AG09309 (cell line): ENCODE results near the gene OR8S1.
"Not testable (repeated sequence)": the region's sequence is repeated elsewhere in the genome, so short reads cannot be mapped to it uniquely, and the experiment has no call there.

ENCODE experiments used
- DNase-seq: peaks from one replicate; pipeline ENCODE4 v3.0.0-alpha.2; 2010; ENCODE audit warnings: low read depth
- H3K4me3 ChIP-seq: 2 replicates; pipeline ENCODE4 v1.5.1; 2011; ENCODE audit warnings: mild to moderate bottlenecking, low read depth, low read length, moderate library complexity; ENCODE audit not compliant: control insufficient read depth
- TF ChIP-seq, protein P1 (sequence below): IDR thresholded peaks from 2 replicates; pipeline ENCODE4 v1.5.1; 2011; ENCODE audit warnings: mild to moderate bottlenecking, low read depth, low read length, inconsistent platforms; ENCODE audit not compliant: insufficient read depth, control insufficient read depth; ENCODE audit errors: missing control alignments

The OR8S1 gene, protein sequence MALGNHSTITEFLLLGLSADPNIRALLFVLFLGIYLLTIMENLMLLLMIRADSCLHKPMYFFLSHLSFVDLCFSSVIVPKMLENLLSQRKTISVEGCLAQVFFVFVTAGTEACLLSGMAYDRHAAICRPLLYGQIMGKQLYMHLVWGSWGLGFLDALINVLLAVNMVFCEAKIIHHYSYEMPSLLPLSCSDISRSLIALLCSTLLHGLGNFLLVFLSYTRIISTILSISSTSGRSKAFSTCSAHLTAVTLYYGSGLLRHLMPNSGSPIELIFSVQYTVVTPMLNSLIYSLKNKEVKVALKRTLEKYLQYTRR

DNA sequence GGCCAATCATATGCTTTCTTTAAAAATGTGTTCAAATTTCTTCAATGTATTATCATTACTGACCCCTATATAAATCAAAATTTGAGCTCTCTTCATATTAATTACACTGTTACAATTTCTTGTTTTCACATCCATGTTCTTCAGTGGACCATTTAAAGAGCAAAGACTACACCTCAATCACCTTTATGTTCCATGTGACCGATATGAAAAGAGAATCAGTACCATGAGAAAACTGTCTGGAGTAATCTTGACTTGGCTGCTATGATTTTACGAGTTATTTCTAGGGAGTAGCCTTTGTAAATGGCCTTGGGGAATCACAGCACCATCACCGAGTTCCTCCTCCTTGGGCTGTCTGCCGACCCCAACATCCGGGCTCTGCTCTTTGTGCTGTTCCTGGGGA lies at the start of gene OR8S1:
TSS of gene OR8S1 (plus strand) at position 301 of the 400 bp plus-strand sequence. CDS start at position 301, 0 bp downstream.
- TF ChIP-seq, protein P1, sequence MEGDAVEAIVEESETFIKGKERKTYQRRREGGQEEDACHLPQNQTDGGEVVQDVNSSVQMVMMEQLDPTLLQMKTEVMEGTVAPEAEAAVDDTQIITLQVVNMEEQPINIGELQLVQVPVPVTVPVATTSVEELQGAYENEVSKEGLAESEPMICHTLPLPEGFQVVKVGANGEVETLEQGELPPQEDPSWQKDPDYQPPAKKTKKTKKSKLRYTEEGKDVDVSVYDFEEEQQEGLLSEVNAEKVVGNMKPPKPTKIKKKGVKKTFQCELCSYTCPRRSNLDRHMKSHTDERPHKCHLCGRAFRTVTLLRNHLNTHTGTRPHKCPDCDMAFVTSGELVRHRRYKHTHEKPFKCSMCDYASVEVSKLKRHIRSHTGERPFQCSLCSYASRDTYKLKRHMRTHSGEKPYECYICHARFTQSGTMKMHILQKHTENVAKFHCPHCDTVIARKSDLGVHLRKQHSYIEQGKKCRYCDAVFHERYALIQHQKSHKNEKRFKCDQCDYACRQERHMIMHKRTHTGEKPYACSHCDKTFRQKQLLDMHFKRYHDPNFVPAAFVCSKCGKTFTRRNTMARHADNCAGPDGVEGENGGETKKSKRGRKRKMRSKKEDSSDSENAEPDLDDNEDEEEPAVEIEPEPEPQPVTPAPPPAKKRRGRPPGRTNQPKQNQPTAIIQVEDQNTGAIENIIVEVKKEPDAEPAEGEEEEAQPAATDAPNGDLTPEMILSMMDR, result no peak
- no peak within 1 kb of the TSS for H3K4me3 ChIP-seq
- DNase-seq, result no peak

DNA sequence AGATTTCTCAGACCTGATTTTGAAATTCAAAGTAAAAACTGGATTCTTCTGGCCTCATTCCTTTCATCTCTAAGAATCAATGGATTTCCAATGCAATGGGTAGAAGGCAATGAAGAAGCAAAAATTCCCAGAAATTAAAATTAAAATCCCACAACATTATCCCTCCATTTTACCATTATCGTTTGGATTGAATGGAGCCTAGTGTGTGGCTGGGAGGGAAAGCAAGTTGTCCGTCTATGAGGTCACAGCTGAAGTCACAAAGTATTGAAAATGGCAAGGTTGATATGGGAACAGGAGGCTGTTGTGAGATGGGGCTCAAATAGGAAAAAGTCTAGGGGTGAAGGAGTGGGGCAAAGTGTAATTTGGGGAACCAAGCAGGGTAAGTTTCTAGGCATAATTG lies 43.2 kb upstream of the OR8S1 start, which contains the start of gene C12orf54:
TSS of gene C12orf54 (plus strand) at position 301 of the 400 bp plus-strand sequence. CDS start 799 bp downstream, outside the sequence.
- no peak for DNase-seq
- TF ChIP-seq, protein P1, result no peak
- no peak within 1 kb of the TSS for H3K4me3 ChIP-seq

DNA sequence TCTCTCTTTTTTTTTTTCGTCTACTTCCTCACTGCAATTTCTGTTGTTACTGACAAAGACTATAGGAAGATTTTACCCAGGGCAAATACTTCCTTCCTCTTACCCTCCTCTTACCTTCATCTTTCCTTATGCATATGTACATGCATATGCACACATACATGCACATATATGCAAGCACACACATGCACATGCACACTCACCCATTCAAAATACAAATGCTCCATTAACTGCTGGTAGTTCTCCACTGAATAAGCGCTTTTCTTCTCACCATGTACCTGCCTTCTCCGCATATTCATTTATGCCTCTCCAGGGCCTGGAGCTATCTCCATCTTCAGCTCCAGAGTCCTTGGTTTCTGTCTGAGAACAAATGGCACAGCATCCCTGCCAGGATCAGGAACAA lies 42.5 kb upstream of the OR8S1 start:
- DNase-seq, result no peak
- no peak overlapping the region for H3K4me3 ChIP-seq
- TF ChIP-seq, protein P1, result no peak

DNA sequence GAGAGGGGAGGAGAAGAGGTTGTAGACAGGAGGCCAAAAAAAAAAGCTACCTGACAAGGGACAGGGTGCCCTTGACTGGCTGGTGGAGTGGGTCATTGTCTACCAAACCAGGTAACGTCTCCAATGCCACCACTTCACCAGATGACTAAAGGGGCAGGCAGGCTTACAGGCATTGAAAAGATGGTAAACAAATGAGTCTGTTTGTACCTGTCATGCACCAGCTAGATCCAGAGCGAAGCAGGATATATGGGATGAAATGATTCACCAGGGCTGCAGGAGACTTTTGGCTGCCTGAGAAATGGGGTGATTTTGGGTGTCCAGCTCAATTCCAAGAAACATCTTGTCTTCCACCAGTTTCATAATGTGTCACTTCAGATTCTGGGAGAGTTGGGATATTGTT lies 39.2 kb upstream of the OR8S1 start:
- no peak for DNase-seq
- TF ChIP-seq, protein P1, result no peak
- H3K4me3 ChIP-seq, result no peak overlapping the region

DNA sequence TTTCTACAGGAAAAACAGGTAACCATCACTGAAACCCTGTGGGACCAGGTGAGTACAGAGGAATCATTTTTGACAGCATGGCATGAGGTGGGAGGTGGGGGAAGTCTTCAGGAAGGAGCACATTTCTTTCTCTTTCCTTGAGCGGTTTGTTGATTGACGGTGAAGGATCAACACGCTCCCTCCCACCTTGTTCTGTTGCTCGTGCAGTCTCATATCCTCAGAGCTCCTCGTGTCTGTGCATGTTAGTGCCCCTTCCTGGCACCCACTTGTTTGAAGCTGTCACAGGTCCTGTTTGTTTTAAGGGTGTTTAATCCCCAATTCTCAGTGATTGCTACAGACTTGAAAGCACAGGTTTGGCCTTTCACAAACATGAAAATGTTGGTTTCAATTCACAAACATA lies 38.8 kb upstream of the OR8S1 start:
- TF ChIP-seq, protein P1, result no peak
- H3K4me3 ChIP-seq, result no peak overlapping the region
- no peak for DNase-seq

DNA sequence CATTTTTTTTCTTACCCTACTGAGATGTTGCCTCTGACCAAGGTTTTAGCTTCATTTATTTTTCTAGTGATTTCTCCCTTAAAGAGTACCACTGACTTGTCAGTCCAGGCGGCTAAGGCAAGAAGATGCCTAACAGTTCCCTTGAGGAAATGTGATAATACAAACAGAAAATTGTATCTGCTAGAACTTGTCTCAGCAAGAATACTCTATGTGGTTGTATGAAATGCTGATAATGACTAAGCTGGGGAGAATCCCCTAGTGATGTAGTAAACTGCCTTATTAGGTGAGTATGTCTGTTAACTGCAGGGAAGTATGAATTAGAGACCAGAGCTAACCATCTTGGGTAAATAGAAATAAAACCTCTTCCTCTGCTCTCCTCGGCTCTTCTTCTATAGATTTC lies 36.4 kb upstream of the OR8S1 start:
- H3K4me3 ChIP-seq, result no peak overlapping the region
- TF ChIP-seq, protein P1, result no peak
- DNase-seq, result no peak

DNA sequence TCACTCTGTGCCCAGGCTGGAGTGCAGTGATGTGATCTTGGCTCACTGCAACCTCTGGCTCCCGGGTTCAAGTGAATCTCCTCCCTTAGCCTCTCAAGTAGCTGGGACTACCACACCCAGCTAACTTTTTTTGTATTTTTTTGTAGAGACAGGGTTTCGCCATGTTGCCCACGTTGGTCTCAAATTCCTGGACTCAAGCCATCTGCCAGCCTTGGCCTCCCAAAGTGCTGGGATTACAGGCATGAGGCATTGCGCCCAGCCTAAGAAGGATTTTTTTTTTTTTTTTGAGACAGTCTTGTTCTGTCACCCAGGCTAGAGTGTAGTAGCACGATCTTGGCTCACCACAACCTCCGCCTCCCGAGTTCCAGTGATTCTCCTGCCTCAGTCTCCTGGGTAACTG lies 36.0 kb upstream of the OR8S1 start:
- not testable (repeated sequence) for H3K4me3 ChIP-seq, DNase-seq

DNA sequence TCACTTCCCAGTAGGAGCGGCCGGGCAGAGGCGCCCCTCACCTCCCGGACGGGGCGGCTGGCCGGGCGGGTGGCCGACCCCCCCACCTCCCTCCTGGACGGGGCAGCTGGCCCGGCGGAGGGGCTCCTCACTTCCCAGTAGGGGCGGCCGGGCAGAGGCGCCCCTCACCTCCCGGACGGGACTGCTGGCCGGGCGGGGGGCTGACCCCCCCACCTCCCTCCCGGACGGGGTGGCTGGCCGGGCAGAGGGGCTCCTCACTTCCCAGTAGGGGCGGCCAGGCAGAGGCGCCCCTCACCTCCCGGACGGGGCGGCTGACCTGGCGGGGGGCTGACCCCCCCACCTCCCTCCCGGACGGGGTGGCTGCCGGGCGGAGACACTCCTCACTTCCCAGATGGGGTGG lies 25.2 kb upstream of the OR8S1 start:
- DNase-seq, H3K4me3 ChIP-seq: not testable (repeated sequence)

DNA sequence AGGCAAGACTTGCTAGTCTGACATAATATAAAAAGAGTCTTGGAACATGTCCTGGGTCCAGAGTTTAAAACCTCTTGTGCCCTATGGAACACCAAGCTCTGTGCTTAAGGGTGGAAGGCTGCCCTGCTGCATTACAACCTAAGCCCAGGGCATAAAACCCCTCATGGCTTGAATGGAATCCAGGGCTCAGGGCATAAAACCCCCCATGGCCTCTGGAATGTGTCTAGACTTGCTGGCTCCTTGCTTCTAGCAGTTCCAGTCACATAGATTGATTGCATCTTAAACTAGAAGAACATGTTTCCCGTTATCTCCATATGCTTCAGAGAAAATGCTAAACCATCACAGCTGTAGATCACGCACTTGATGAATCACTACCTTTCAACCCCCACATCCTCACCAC lies 18.6 kb upstream of the OR8S1 start:
- H3K4me3 ChIP-seq, DNase-seq: not testable (repeated sequence)
